Measurements from ENCODE around the gene CTXN1. TPM values are rescaled to one million over a fixed set of nuclear protein-coding genes. Genes with fewer than 3 reads are reported as not detected.

The CTXN1 gene
- total RNA-seq, 4 donors from 2014 or later: 1.4 to 3.0 (median 2.0) TPM

DNA sequence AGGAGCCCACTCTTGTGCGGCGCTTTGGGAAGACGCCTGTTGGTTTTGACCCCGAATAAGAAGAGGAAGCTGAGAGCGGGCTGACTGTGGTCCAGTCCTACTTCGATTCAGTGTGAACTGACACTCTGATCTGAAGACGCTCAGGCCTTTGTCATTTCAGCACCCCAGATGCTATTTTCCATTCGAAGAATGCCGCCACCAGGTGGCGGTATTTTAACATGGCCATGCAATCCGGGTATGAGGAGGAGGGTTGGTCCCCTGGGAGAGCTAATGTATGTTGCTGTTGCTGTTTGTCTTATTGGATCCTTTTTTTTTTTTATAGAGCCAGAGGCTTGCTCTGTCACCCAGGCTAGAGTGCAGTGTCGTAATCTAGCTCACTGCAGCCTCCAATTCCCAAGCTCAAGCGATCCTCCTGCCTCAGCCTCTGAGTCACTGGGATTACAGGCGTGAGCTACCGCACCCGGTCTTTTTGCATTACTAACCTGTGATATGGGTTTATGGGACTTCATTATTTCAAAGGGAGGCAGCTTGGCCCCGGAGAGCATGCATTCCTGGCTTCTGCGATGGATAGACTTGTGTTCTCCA lies 18.3 kb upstream of the CTXN1 start:
- intact Hi-C loops (cut with DNase I): no loop called here
- DNase-seq: peak; percentile 85 to 88
- H3K27ac ChIP-seq: peak overlapping the region in 2 of 3 donors; percentile 34 to 58
- peak overlapping the region in 1 of 3 donors; percentile 30 for H3K4me3 ChIP-seq (replicated peaks in 1 of 3)
- H3K27me3 ChIP-seq: no peaks in the 10 kb centered on the region
- peaks cover 9 to 11% of the 10 kb centered on the region in 2 donors for H3K36me3 ChIP-seq
- no peaks in the 10 kb centered on the region for H3K9me3 ChIP-seq
- H3K4me1 ChIP-seq: peaks cover 17 to 32% of the 10 kb centered on the region in 2 donors
- TF ChIP-seq, protein P1, sequence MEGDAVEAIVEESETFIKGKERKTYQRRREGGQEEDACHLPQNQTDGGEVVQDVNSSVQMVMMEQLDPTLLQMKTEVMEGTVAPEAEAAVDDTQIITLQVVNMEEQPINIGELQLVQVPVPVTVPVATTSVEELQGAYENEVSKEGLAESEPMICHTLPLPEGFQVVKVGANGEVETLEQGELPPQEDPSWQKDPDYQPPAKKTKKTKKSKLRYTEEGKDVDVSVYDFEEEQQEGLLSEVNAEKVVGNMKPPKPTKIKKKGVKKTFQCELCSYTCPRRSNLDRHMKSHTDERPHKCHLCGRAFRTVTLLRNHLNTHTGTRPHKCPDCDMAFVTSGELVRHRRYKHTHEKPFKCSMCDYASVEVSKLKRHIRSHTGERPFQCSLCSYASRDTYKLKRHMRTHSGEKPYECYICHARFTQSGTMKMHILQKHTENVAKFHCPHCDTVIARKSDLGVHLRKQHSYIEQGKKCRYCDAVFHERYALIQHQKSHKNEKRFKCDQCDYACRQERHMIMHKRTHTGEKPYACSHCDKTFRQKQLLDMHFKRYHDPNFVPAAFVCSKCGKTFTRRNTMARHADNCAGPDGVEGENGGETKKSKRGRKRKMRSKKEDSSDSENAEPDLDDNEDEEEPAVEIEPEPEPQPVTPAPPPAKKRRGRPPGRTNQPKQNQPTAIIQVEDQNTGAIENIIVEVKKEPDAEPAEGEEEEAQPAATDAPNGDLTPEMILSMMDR (IDR thresholded peaks at IDR 0.05): peak; percentile 70 to 92 (median 78)
- TF ChIP-seq POLR2A (IDR thresholded peaks at IDR 0.05): no peak
- 28 to 30% methylated on average over 18 of the region's 18 CpGs for WGBS, 2 donors

DNA sequence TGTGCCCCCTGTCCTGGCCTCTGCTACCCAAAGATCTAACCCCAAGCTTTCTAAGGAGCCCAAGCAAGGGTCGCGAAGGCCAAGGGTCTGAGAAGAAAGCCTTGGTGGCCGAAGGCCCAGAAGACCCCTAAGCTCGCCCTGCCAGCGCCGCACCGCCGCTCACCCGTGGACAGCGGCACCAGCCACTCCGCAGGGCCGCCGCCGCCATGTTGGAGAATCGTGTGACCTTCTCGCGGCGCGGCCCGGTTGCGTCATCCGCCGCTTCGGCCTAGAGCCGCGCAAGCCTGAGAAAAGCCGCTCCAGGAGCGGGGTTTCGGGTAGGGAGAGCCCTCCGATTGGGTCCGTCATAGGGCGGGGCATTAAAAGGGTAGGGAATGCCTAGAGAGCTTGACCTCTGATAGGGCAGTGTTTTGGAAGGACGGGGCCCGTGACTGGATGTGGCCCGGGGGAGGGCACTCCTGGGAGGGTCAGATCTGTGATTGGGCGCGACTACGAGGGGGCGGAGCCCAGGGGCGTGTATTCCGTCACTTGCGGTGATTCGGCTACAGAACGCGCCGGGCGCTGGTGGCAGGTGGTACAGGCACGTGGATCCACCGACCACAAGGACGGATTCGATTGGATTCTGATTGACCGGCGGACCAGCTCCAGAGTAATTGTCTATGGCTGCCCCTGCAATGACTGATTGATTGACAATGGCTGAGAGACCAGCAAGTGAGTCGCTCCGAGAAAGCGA lies 17.7 kb upstream of the CTXN1 start, which contains the start of gene TIMM44:
Gene TIMM44, minus strand, starts transcription at position 223 of the 733 bp plus-strand sequence. Its CDS starts 15 bp downstream, at position 208.
- Histone ChIP-seq H3K27me3 (no peaks in the 10 kb centered on the region), H3K9me3 (no peaks in the 10 kb centered on the region), H3K4me1 (peaks cover 24 to 39% of the 10 kb centered on the region in 2 donors), H3K36me3 (peaks cover 9 to 11% of the 10 kb centered on the region in 2 donors), H3K4me3 (replicated peaks in 1 of 3) (peak within 1 kb of the TSS; percentile 78 to 91 (median 90)), H3K27ac (peak within 1 kb of the TSS; percentile 92)
- WGBS, 2 donors: 0 to 2% methylated on average over 4 to 37 of the region's 56 CpGs
- intact Hi-C loops (cut with DNase I): no loop called here
- TF ChIP-seq, protein P1 (IDR thresholded peaks at IDR 0.05): no peak
- TF ChIP-seq POLR2A (IDR thresholded peaks at IDR 0.05): peak; percentile 53 to 89
- peak; percentile 99 to 100 for DNase-seq

DNA sequence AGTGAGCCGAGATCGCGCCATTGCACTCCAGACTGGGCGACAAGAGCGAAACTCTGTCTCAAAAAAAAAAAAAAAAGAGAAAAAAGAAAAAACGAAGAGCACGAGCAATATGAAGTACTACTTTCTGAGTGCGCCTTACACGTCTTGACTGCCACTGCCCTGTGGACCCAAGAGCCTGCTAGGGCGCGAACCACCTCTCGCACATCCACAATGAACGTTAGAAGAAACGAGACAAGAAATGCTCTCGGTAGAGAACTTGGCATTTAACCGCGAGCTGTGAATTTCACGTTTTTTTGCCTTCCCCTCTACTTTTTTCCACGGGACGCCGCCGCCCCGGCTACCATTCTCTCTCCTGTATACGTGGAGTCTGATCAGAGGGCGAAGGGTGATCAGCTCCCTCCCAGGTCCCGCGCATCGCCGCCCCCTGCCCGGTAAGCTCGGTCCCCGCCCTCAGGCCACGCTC lies 17.1 kb upstream of the CTXN1 start:
- Histone ChIP-seq H3K4me3 (replicated peaks in 1 of 3) (peak overlapping the region; percentile 78 to 91 (median 90)), H3K9me3 (no peaks in the 10 kb centered on the region), H3K4me1 (peaks cover 25 to 41% of the 10 kb centered on the region in 2 donors), H3K36me3 (peaks cover 9 to 11% of the 10 kb centered on the region in 2 donors), H3K27ac (peak overlapping the region; percentile 92), H3K27me3 (no peaks in the 10 kb centered on the region)
- TF ChIP-seq, protein P1 (IDR thresholded peaks at IDR 0.05): no peak
- no peak for TF ChIP-seq POLR2A (IDR thresholded peaks at IDR 0.05)
- intact Hi-C loops (cut with DNase I): no loop called here
- DNase-seq: no peak
- WGBS, 2 donors: 5 to 6% methylated on average over 31 to 33 of the region's 33 CpGs

DNA sequence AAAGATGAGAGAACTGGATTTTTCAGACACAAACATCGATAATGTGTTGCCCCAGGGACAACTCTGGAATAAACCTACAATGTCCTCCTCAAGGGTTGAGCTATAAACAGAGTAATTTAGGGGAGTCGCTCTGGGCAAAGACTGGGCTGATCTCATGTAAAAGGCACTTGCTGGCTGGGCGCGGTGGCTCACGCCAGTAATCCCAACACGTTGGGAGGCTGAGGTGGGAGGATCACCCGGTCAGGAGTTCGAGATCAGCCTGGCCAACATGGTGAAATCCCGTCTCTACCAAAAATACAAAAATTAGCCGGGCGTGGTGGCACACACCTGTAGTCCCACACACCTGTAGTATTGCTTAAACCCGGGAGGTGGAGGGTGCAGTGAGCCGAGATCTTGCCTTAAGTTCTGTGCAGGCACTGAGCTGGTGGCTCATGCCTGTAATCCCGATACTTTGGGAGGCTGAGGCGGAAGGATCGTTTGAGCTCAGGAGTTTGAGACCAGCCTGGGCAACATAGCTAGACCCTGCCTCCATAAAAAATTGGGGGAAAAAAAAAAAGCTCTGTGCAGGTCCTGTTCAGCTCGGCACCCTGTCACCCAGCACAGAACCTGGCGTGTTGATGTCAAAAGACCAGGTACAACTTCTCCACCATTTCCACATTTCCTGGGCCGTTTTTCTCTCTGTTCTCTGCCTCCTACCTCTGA lies 16.1 kb upstream of the CTXN1 start:
- H3K27ac ChIP-seq: peak overlapping the region in 1 of 3 donors; percentile 92
- WGBS, 2 donors: 93 to 95% methylated on average over 19 of the region's 19 CpGs
- H3K9me3 ChIP-seq: no peaks in the 10 kb centered on the region
- peaks cover 14 to 21% of the 10 kb centered on the region in 2 donors for H3K36me3 ChIP-seq
- no peaks in the 10 kb centered on the region for H3K27me3 ChIP-seq
- no peak for TF ChIP-seq POLR2A (IDR thresholded peaks at IDR 0.05)
- H3K4me1 ChIP-seq: peaks cover 25 to 41% of the 10 kb centered on the region in 2 donors
- intact Hi-C loops (cut with DNase I): no loop called here
- no peak overlapping the region for H3K4me3 ChIP-seq (replicated peaks in 1 of 3)
- no peak for DNase-seq

DNA sequence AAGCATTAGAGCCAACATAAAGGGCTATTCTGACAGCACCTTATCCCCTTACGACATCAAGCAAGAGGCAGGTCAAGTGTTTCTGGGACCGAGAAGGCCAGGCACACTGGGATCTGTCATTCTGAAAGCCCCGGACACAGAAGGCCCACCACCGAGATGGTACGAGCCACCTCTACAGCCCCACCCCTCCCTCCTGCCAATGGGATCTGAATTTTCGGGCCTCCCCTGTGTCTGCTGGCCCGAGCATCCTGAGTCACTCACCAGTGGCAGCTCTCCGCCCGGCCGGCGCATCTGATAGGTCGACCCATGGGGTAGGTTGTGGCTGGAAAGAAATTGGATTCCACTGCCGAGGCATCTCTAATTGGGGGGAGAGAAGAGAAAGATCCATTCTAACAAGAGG lies 14.9 kb upstream of the CTXN1 start:
- intact Hi-C loops (cut with DNase I): no loop called here
- no peak for DNase-seq
- H3K27ac ChIP-seq: peak overlapping the region in 2 of 3 donors; percentile 47 to 67
- H3K36me3 ChIP-seq: peaks cover 20 to 33% of the 10 kb centered on the region in 2 donors
- peaks cover 25 to 41% of the 10 kb centered on the region in 2 donors for H3K4me1 ChIP-seq
- 94 to 96% methylated on average over 13 of the region's 13 CpGs for WGBS, 2 donors
- H3K9me3 ChIP-seq: no peaks in the 10 kb centered on the region
- no peaks in the 10 kb centered on the region for H3K27me3 ChIP-seq
- TF ChIP-seq POLR2A (IDR thresholded peaks at IDR 0.05): no peak
- TF ChIP-seq, protein P1 (IDR thresholded peaks at IDR 0.05): no peak
- H3K4me3 ChIP-seq (replicated peaks in 1 of 3): no peak overlapping the region

All from thyroid gland (tissue), 4 donors.